A549 (cell line): ENCODE measurements around the gene GPR22.

Experiments
- CBX2 ChIP-seq: fragments of 200-600 bp; sonication (generic); IDR thresholded peaks from 2 replicates; pipeline ENCODE4 v1.6.1; 2016; ENCODE audit warnings: low read depth, mild to moderate bottlenecking, borderline replicate concordance
- EP300 ChIP-seq, 2 experiments: fragments of >200 bp; sonication (Bioruptor Twin); formaldehyde crosslinking; IDR thresholded peaks; 2 replicates in 1 of 2; 3 replicates in 1 of 2; pipeline ENCODE4 v1.6.1; 2016 to 2017
- JUN ChIP-seq, 2 experiments: fragments of >200 bp; sonication (Bioruptor Twin); formaldehyde crosslinking; IDR thresholded peaks; 2 replicates in 1 of 2; 3 replicates in 1 of 2; pipeline ENCODE4 v1.6.1; 2016 to 2017
- JUNB ChIP-seq: fragments of >200 bp; sonication (Bioruptor Twin); formaldehyde crosslinking; IDR thresholded peaks from 2 replicates; pipeline ENCODE4 v1.6.1; 2016
- NPAS2 ChIP-seq: fragments of 250-450 bp; sonication (Bioruptor Pico); IDR thresholded peaks from 2 replicates; pipeline ENCODE4 v1.8.0; 2022; ENCODE audit warnings: mild to moderate bottlenecking, moderate library complexity, borderline replicate concordance
- POLR2A ChIP-seq: IDR thresholded peaks from 2 replicates; pipeline ENCODE4 v1.6.1; 2012; ENCODE audit warnings: mild to moderate bottlenecking, low read length
- RCOR1 ChIP-seq: fragments of 150-350 bp; IDR thresholded peaks from 2 replicates; pipeline ENCODE4 v1.6.1; 2014; ENCODE audit warnings: antibody characterized with exemption, low read length, low read depth
- RFX5 ChIP-seq: fragments of 450-650 bp; IDR thresholded peaks from 2 replicates; pipeline ENCODE4 v1.7.1; 2014; ENCODE audit warnings: antibody characterized with exemption, mild to moderate bottlenecking, moderate library complexity
- ZFP36 ChIP-seq: fragments of 450-650 bp; IDR thresholded peaks from 2 replicates; pipeline ENCODE4 v1.6.1; 2014; ENCODE audit warnings: borderline replicate concordance; ENCODE audit not compliant: partially characterized antibody
- TF ChIP-seq, protein P1 (sequence below): fragments of >200 bp; sonication (Bioruptor Twin); formaldehyde crosslinking; IDR thresholded peaks from 3 replicates; pipeline ENCODE4 v1.5.1; 2016
- TF ChIP-seq, protein P2 (sequence below): IDR thresholded peaks from 2 replicates; pipeline ENCODE4 v1.6.1; 2012
- TF ChIP-seq, protein P3 (sequence below): fragments of 150-350 bp; IDR thresholded peaks from 2 replicates; pipeline ENCODE4 v1.6.1; 2014; ENCODE audit warnings: low read depth, mild to moderate bottlenecking, low read length

DNA sequence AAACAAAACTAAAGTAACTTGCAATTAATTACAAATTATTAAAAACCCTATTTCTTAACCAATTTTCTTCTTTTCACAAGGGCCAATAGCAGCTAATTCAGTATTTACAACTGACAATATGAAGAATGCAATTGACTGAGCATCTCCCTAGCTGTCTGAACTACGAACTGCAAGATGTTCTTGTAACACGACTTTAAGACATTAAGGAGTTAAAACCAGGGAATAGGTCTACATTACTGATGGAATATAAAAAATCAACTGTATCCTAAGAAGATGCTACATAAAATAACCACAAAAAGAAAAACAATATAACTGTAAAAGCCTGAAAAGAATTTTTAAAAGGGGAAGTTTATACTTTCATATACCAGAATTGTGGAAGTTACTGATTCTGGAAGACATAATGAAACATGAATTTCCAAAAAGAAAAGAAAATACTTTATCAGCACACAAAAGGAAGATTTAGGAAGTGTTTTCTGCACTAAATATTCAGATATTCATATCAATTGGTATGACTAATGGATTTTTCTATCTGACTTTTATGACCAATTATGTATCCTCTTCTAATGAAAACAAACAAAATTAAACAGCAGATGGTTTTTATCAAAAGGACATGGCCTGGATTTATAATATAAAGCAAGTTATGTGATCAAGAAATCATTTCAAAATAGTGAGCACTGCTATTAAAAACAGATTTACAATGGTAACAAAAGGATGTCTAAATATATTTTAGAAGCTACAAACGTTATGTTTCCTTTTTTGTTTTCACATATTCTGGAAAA is 1.6 kb downstream of the GPR22 start:
- TF ChIP-seq, protein P1, sequence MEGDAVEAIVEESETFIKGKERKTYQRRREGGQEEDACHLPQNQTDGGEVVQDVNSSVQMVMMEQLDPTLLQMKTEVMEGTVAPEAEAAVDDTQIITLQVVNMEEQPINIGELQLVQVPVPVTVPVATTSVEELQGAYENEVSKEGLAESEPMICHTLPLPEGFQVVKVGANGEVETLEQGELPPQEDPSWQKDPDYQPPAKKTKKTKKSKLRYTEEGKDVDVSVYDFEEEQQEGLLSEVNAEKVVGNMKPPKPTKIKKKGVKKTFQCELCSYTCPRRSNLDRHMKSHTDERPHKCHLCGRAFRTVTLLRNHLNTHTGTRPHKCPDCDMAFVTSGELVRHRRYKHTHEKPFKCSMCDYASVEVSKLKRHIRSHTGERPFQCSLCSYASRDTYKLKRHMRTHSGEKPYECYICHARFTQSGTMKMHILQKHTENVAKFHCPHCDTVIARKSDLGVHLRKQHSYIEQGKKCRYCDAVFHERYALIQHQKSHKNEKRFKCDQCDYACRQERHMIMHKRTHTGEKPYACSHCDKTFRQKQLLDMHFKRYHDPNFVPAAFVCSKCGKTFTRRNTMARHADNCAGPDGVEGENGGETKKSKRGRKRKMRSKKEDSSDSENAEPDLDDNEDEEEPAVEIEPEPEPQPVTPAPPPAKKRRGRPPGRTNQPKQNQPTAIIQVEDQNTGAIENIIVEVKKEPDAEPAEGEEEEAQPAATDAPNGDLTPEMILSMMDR: no peak
- TF ChIP-seq NPAS2: no peak
- no peak for TF ChIP-seq JUNB
- TF ChIP-seq CBX2: no peak
- TF ChIP-seq, protein P2, sequence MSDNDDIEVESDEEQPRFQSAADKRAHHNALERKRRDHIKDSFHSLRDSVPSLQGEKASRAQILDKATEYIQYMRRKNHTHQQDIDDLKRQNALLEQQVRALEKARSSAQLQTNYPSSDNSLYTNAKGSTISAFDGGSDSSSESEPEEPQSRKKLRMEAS: no peak
- TF ChIP-seq POLR2A: no peak
- no peak for TF ChIP-seq ZFP36
- TF ChIP-seq EP300 (IDR thresholded peaks at IDR 0.05): no peak
- TF ChIP-seq JUN (IDR thresholded peaks at IDR 0.05): no peak
- TF ChIP-seq RFX5: no peak
- TF ChIP-seq, protein P3, sequence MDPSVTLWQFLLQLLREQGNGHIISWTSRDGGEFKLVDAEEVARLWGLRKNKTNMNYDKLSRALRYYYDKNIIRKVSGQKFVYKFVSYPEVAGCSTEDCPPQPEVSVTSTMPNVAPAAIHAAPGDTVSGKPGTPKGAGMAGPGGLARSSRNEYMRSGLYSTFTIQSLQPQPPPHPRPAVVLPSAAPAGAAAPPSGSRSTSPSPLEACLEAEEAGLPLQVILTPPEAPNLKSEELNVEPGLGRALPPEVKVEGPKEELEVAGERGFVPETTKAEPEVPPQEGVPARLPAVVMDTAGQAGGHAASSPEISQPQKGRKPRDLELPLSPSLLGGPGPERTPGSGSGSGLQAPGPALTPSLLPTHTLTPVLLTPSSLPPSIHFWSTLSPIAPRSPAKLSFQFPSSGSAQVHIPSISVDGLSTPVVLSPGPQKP: no peak
- TF ChIP-seq RCOR1: no peak
